Gastrocnemius medialis (tissue), 4 donors: Measurements from ENCODE around the gene TRIM66.

Experiments
- CTCF ChIP-seq, 5 experiments: fragments of 450-650 bp in 3 of 5; fragments of 200-600 bp in 2 of 5; sonication (generic) in 2 of 5; IDR thresholded peaks in 4 of 5; conservative IDR thresholded peaks in 1 of 5; 1 replicate in 4 of 5; 2 replicates in 1 of 5; pipeline ENCODE4 v1.5.1; 2016 to 2019; ENCODE audit warnings: antibody characterized with exemption in 5 of 5, mild to moderate bottlenecking in 3 of 5, moderate library complexity in 3 of 5
- POLR2A ChIP-seq, 2 donors: fragments of 450-650 bp; IDR thresholded peaks; one replicate each; pipeline ENCODE4 v1.6.1; 2017; ENCODE audit warnings: antibody characterized with exemption in 2 of 2, mild to moderate bottlenecking in 2 of 2, moderate library complexity in 2 of 2

GRCh38 chr11:8704136-8704535, 21.7 kb upstream of the TRIM66 start:
- no peak for TF ChIP-seq CTCF (IDR thresholded peaks at IDR 0.05 in 4 of 5, conservative IDR thresholded peaks at IDR 0.05 in 1 of 5)
- TF ChIP-seq POLR2A (IDR thresholded peaks at IDR 0.05) = no peak
